K562 (cell line): ENCODE results near the gene GCA. TPM values are rescaled to one million over a fixed set of nuclear protein-coding genes. Genes with fewer than 3 reads are reported as not detected.

Experiments used
- CHAMP1 ChIP-seq: fragments of 450-650 bp; IDR thresholded peaks from 2 replicates; pipeline ENCODE4 v1.6.1; 2016; ENCODE audit warnings: mild to moderate bottlenecking
- CREB5 ChIP-seq: fragments of 250-450 bp; sonication (Bioruptor Pico); IDR thresholded peaks from 2 replicates; pipeline ENCODE4 v1.5.0; 2020; ENCODE audit warnings: mild to moderate bottlenecking
- ELK1 ChIP-seq: sonication (generic); formaldehyde crosslinking; IDR thresholded peaks from 2 replicates; pipeline ENCODE4 v1.8.1; 2022; ENCODE audit warnings: missing genetic modification reagents
- FOXO4 ChIP-seq: fragments of 450-650 bp; formaldehyde crosslinking; IDR thresholded peaks from 2 replicates; pipeline ENCODE4 v1.4.0; 2020; ENCODE audit warnings: mild to moderate bottlenecking, moderate library complexity
- FOXP4 ChIP-seq: sonication (generic); formaldehyde crosslinking; IDR thresholded peaks from 2 replicates; pipeline ENCODE4 v1.8.0; 2022; ENCODE audit warnings: mild to moderate bottlenecking, missing genetic modification reagents, borderline replicate concordance
- NRF1 ChIP-seq, 2 experiments: fragments of 450-650 bp; IDR thresholded peaks in 1 of 2; conservative IDR thresholded peaks in 1 of 2; 2 replicates each; pipeline ENCODE4 v1.6.1; 2014; ENCODE audit warnings: mild to moderate bottlenecking in 2 of 2
- SAFB ChIP-seq: fragments of 200-400 bp; formaldehyde crosslinking; IDR thresholded peaks from 2 replicates; pipeline ENCODE4 v1.6.1; 2017; ENCODE audit warnings: low read depth, low read length, borderline replicate concordance
- SLC30A9 ChIP-seq: fragments of 250-450 bp; sonication (Bioruptor Pico); IDR thresholded peaks from 2 replicates; pipeline ENCODE4 v1.8.0; 2022; ENCODE audit warnings: mild to moderate bottlenecking, moderate library complexity
- SP1 ChIP-seq: sonication (generic); formaldehyde crosslinking; IDR thresholded peaks from 2 replicates; pipeline ENCODE4 v1.8.1; 2022; ENCODE audit warnings: mild to moderate bottlenecking, missing genetic modification reagents
- ZBTB9 ChIP-seq: fragments of 450-650 bp; formaldehyde crosslinking; IDR thresholded peaks from 2 replicates; pipeline ENCODE4 v1.4.0; 2020; ENCODE audit warnings: mild to moderate bottlenecking, moderate library complexity
- ZKSCAN3 ChIP-seq: fragments of 250-450 bp; sonication (Bioruptor Pico); IDR thresholded peaks from 2 replicates; pipeline ENCODE4 v1.4.0; 2020
- ZNF121 ChIP-seq: sonication (generic); formaldehyde crosslinking; conservative IDR thresholded peaks from 2 replicates; pipeline ENCODE4 v1.8.0; 2022; ENCODE audit warnings: missing genetic modification reagents
- ZNF140 ChIP-seq: fragments of 250-450 bp; sonication (Bioruptor Pico); IDR thresholded peaks from 2 replicates; pipeline ENCODE4 v1.8.0; 2021; ENCODE audit warnings: moderate library complexity, mild to moderate bottlenecking, inconsistent platforms
- ZNF655 ChIP-seq: fragments of 250-450 bp; sonication (Bioruptor Pico); IDR thresholded peaks from 2 replicates; pipeline ENCODE4 v1.5.0; 2021
- ZNF76 ChIP-seq: fragments of 250-450 bp; sonication (Bioruptor Pico); IDR thresholded peaks from 2 replicates; pipeline ENCODE4 v1.4.0; 2020; ENCODE audit warnings: mild to moderate bottlenecking, moderate library complexity, borderline replicate concordance
- polyA plus RNA-seq, 8 experiments: library from polyadenylated mRNA; depleted of rRNA in 4 of 8; stranded (reverse) in 5 of 8; unstranded in 3 of 8; fragments of >200 nt; fragmentation: Nextera tagmentation in 2 of 8; fragmentation: Illumina TruSeq in 1 of 8; extraction: Ambion mirVana in 2 of 8; extraction: Trizol in 1 of 8; gene quantifications; 2 replicates each; pipeline versions ENCODE4 v1.2.1 to v1.2.3, GENCODE V29; 2011 to 2014; ENCODE audit warnings: inconsistent platforms in 1 of 8, missing spikeins in 1 of 8
- total RNA-seq, 7 experiments: library from RNA; depleted of rRNA in 6 of 7; stranded (reverse); fragments of >200 nt in 6 of 7; fragmentation: Illumina TruSeq in 2 of 7; extraction: Trizol in 2 of 7; gene quantifications; 2 replicates each; pipeline versions ENCODE4 v1.2.1 to v1.2.3, GENCODE V29; 2011 to 2021; ENCODE audit warnings: low replicate concordance in 1 of 7

Gene GCA
- total and polyA plus RNA-seq, 9 of the 15 experiments (the other 6 are each of a cell fraction or from before 2014, with no cell fraction given) = 0.24 to 0.79 (median 0.41) TPM; not detected in 1

GRCh38 chr2:162343824-162344616, at the start of gene GCA (continued):
- TF ChIP-seq CHAMP1 (no peak), ZNF76 (CRISPR knock-in tag) (no peak), NRF1 (conservative IDR thresholded peaks at IDR 0.05 in 1 of 2, IDR thresholded peaks at IDR 0.05 in 1 of 2) (peak; percentile 6 to 28; a peak in 1 of 4 replicates), SLC30A9 (CRISPR knock-in tag) (no peak), ZKSCAN3 (CRISPR knock-in tag) (no peak), CREB5 (CRISPR knock-in tag) (no peak), FOXP4 (no peak), ZNF121 (CRISPR knock-in tag) (no peak), SP1 (CRISPR knock-in tag) (peak; percentile 45), ZNF140 (CRISPR knock-in tag) (no peak), FOXO4 (CRISPR knock-in tag) (no peak), ELK1 (CRISPR knock-in tag) (no peak), ZBTB9 (CRISPR knock-in tag) (0 out of 2 replicates have a peak, but pooled peaks have one; percentile 21), ZNF655 (0 out of 2 replicates have a peak, but pooled peaks have one; percentile 13), SAFB (no peak)
